Right ventricle myocardium superior (tissue), 1 donor: ENCODE measurements around the gene UPF1. TPM values are rescaled to one million over a fixed set of nuclear protein-coding genes. Genes with fewer than 3 reads are reported as not detected.
A peak's percentile ranks its signal among the peaks of the same experiment; 100 is the strongest.
"Not testable (repeated sequence)": the region's sequence is repeated elsewhere in the genome, so short reads cannot be mapped to it uniquely, and the experiment has no call there.

Source experiments
- ATAC-seq: fragments of 200-7000 bp; cut with Tn5 transposase; one replicate; pipeline ENCODE4 v1.9.1; 2020; ENCODE audit warnings: mild to moderate bottlenecking; ENCODE audit not compliant: poor library complexity
- DNase-seq: peaks from one replicate; pipeline ENCODE4 v3.0.0-alpha.2; 2020
- intact Hi-C: fragments of 100-400 bp; cut with DNase I; formaldehyde crosslinking; loops from one replicate; pipeline ENCODE4 v1.11.2; 2022
- total RNA-seq: library from RNA; stranded (reverse); fragmentation: NEBNext Ultra II Directional; extraction: Animal tissue kit (Norgen Biotek cat#: 25700); gene quantifications from one replicate; pipeline ENCODE4 v1.2.1, GENCODE V29; 2021
- donor health status: DM: no; HTN: yes; CAD: no; lungs with severe emphysema.

The UPF1 gene
- total RNA-seq, 1 donor from 2014 or later, result 34.2 TPM

GRCh38 chr19:18796239-18796638, 35.5 kb upstream of the UPF1 start:
- DNase-seq (no peak), ATAC-seq (no peak)
- intact Hi-C loops, result no loop called here

- ATAC-seq (no peak), DNase-seq (no peak)
- intact Hi-C loops, result no loop called here
These were observed 33.1 kb upstream of the UPF1 start for GRCh38 chr19:18798384-18799352.

- ATAC-seq, result no peak
- intact Hi-C loops, result no loop called here
- no peak for DNase-seq
These were observed 32.3 kb upstream of the UPF1 start for GRCh38 chr19:18799389-18799970.

GRCh38 chr19:18800079-18800478, 31.7 kb upstream of the UPF1 start:
- intact Hi-C loops, result no loop called here
- ATAC-seq (no peak), DNase-seq (no peak)

- intact Hi-C loops, result no loop called here
- no peak for ATAC-seq
- DNase-seq, result no peak
These were observed 31.1 kb upstream of the UPF1 start for GRCh38 chr19:18800636-18801035.

GRCh38 chr19:18802354-18802753, 29.4 kb upstream of the UPF1 start:
- ATAC-seq, result no peak
- no peak for DNase-seq
- intact Hi-C loops, result no loop called here

- DNase-seq, result no peak
- ATAC-seq, result no peak
- intact Hi-C loops, result no loop called here
These were observed 28.1 kb upstream of the UPF1 start for GRCh38 chr19:18803550-18804138.

GRCh38 chr19:18804139-18804601, 27.6 kb upstream of the UPF1 start:
- ATAC-seq (no peak), DNase-seq (no peak)
- intact Hi-C loops, result no loop called here

GRCh38 chr19:18804643-18805042, 27.1 kb upstream of the UPF1 start:
- no peak for DNase-seq
- ATAC-seq, result no peak
- intact Hi-C loops, result no loop called here

GRCh38 chr19:18807861-18808331, 23.9 kb upstream of the UPF1 start:
- ATAC-seq, result peak; percentile 39
- DNase-seq, result peak; percentile 67
- intact Hi-C loops, result no loop called here

- DNase-seq (peak; percentile 71), ATAC-seq (peak; percentile 85)
- intact Hi-C loops, result no loop called here
These were observed 22.4 kb upstream of the UPF1 start for GRCh38 chr19:18809149-18809868.

- DNase-seq, intact Hi-C loops, ATAC-seq: not testable (repeated sequence)
These were observed 20.1 kb upstream of the UPF1 start for GRCh38 chr19:18811638-18812037.

GRCh38 chr19:18814063-18814462, 17.7 kb upstream of the UPF1 start:
- DNase-seq (no peak), ATAC-seq (no peak)
- intact Hi-C loops, result no loop called here

GRCh38 chr19:18815673-18816072, 16.1 kb upstream of the UPF1 start:
- intact Hi-C loops, result no loop called here
- no peak for ATAC-seq
- no peak for DNase-seq

- intact Hi-C loops, DNase-seq, ATAC-seq: not testable (repeated sequence)
These were observed 15.1 kb upstream of the UPF1 start for GRCh38 chr19:18816645-18817044.

GRCh38 chr19:18817574-18817973, 14.2 kb upstream of the UPF1 start:
- DNase-seq (no peak), ATAC-seq (no peak)
- intact Hi-C loops, result no loop called here

- intact Hi-C loops, result no loop called here
- DNase-seq (no peak), ATAC-seq (no peak)
These were observed 3.0 kb upstream of the UPF1 start for GRCh38 chr19:18828786-18829185.

GRCh38 chr19:18830488-18830887, 1.3 kb upstream of the UPF1 start:
- no peak for DNase-seq
- intact Hi-C loops, result no loop called here
- ATAC-seq, result no peak
